Activated CD4-positive, alpha-beta T cell treated with anti-CD3 and anti-CD28 coated beads, Interleukin-2, amount 50 U/mL, for 24 hours (primary cell): Measurements from ENCODE around the gene MBD6.
"Not testable (repeated sequence)": the region's sequence is repeated elsewhere in the genome, so short reads cannot be mapped to it uniquely, and the experiment has no call there.

Source experiments
- DNase-seq, 2 donors: peaks; one replicate each; pipeline ENCODE4 v3.0.0-alpha.2; 2020; ENCODE audit warnings: low read depth in 1 of 2, low spot score in 1 of 2

The MBD6 gene

GRCh38 chr12:57515408-57515933, 7.2 kb upstream of the MBD6 start:
- DNase-seq = no peak

DNA sequence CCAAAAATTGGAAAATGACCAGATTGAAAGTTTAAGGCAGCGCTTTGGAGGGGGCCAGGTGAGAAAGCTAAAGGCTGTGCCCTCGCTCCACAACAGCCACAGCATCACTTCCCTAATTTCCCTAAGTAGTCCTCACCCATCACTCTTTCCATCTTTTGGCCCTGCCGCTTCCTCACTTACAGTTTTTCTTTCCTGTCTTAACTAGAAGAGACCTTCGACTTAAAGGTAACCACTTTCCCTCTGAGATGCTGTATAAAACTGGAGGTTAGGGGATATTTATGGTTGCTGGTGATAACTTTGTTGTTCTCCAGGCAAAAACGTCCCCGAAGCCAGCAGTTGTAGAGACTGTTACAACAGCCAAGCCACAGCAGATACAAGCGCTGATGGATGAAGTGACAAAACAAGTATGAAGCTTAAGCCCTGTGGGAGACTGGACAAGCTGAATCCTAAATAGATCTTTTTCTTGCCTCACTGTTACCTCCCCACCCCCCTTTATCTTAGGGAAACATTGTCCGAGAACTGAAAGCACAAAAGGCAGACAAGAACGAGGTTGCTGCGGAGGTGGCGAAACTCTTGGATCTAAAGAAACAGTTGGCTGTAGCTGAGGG, 6.6 kb upstream of the MBD6 start:
- DNase-seq = no peak

DNA sequence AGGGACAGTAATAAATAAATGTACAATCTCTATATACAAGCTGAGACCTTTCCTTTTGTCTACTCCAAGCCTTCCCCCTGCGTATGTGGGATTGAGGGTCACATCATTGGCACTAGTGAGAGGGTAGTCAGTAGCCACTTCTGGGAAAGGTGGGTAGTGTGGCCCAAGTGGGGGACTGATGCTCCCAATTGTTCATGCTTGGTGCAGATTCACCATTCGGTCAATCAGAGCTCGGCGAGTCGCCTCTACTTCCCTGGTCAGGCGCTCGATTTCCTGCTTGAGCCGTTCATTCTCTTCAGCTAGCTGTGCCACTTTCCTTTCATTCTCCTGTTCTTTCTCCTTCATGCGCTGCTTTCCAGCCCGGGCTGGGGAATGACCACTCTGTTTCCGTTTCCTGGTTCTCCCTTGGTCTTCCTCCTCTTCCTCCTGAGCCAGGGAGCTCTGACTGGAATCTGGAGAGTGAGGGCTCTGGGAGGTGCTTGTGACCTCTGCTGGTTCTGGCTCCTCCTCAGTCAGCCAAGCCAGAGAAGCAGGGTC, 5.9 kb upstream of the MBD6 start:
- no peak for DNase-seq

GRCh38 chr12:57517187-57517586, 5.4 kb upstream of the MBD6 start:
- no peak for DNase-seq

DNA sequence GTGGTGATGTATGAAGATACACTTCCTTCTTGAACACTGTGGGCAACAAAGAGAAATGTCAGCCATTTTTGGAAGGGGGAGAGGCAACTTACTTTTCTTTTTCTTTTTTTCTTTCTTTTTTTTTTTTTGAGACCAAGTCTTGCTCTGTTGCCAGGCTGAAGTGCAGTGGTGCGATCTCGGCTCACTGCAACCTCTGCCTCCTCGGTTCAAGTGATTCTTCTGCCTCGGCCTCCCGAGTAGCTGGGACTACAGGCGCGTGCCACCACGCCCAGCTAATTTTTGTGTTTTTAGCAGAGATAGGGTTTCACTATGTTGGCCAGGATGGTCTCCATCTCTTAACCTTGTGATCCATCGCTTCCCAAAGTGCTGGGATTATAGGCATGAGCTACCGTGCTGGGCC, 4.9 kb upstream of the MBD6 start:
- DNase-seq = not testable (repeated sequence)

- no peak for DNase-seq
Measured at GRCh38 chr12:57518176-57518919, 4.3 kb upstream of the MBD6 start.

- DNase-seq = no peak
Measured at GRCh38 chr12:57518920-57519795, 3.5 kb upstream of the MBD6 start.

DNA sequence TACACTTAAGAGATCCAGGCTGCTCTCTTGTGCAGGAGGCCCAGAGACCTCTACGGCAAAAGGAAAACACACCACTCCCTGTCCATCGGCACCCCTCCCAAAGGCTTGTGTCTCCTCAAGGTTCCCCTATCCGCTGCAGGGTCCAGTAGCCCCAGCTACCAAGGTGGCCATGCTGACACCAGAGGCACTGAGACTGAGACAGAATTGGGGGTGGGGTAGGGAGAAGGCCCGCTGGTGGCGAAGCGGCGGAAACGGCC, 2.9 kb upstream of the MBD6 start:
- DNase-seq = peak; percentile 18

- peak; percentile 98 to 100 for DNase-seq
Measured at GRCh38 chr12:57520053-57520818, 2.4 kb upstream of the MBD6 start, which contains the start of gene DDIT3. DDIT3 (minus strand) TSS chr12:57520514; CDS start chr12:57517406, 3,108 bp downstream.

GRCh38 chr12:57521525-57522010, 1.1 kb upstream of the MBD6 start:
- no peak for DNase-seq

DNA sequence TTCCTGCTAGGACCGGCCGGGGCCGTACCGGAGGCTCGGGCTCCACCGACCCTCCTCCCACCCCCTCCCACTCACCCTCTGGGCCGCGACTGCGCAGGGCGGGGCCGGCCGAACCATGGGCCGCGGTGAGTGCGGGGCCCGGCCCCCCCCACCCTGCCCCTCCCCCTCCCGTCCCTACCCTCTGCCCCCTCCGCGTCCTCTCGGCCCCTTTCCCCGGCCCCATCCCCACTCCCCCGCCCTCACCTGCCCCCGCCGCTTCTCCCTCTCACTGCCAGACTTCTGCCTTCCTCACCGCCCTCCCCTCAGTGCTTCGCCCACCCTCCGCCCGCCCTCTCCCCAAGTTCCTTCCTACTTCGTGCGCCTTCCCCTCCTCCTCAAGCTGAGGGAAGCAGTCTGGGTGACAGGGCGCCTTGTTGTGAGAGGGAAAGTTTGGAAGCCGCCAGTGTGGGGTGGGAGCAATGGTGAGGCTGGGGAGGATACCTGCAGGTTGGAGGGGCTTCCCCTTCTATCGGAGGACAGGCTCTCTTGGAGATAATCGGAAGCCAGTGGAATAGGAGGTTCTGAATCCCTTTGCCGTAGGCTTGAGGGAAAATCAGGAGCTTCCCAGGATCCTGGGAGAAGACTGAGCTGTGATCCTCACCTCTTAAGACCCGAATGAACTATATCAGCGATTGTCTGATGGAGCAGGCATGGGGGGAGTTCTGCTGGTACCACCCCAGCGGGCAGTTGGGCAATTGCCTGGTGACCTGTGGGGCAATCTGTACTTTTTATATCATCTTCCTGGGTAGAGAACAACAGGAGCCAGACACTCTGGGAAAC, 472 bp downstream of the MBD6 start:
- DNase-seq = peak in 1 of 2 donors; percentile 16

DNA sequence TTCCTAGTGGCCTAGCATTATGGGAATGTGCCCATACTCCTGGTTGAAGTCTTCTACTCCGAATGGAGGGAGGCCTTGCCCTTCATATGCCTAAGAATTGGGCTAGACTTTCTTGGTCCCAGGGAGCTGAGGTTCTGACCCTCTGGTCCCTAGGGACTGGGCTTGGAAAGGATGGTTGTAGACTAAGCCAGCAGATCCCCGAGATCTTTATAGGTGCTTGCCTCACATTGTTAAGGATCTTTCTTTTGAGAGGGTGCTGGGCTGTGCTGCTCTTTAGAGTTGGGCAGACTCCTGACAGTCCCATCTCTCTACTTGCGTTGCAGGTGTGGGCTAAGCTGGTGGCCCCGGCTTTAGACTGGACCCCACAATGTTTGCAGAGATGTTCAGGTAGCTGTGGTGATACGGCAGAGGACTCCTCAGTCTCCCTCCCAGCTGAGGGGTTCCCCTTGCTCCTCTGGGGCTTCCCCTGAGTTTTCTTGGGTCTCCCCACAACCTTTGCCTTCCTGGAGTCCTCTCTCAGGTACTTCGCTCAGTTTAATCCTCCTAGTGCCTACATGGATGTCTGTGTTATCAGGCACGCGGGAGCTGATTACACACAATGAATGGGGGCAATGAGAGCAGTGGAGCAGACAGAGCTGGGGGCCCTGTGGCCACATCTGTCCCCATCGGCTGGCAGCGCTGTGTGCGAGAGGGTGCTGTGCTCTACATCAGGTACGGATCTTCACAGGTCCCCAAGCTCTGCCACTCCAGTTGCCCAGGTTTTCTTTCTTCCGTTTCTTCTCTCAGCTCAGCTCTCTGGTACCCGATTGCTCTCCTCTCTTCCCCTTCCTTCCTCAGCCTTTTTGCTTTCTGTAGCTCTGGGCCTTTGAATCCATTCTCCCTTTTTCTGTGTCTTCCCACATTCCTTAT, 1.3 kb downstream of the MBD6 start:
- DNase-seq = no peak

DNA sequence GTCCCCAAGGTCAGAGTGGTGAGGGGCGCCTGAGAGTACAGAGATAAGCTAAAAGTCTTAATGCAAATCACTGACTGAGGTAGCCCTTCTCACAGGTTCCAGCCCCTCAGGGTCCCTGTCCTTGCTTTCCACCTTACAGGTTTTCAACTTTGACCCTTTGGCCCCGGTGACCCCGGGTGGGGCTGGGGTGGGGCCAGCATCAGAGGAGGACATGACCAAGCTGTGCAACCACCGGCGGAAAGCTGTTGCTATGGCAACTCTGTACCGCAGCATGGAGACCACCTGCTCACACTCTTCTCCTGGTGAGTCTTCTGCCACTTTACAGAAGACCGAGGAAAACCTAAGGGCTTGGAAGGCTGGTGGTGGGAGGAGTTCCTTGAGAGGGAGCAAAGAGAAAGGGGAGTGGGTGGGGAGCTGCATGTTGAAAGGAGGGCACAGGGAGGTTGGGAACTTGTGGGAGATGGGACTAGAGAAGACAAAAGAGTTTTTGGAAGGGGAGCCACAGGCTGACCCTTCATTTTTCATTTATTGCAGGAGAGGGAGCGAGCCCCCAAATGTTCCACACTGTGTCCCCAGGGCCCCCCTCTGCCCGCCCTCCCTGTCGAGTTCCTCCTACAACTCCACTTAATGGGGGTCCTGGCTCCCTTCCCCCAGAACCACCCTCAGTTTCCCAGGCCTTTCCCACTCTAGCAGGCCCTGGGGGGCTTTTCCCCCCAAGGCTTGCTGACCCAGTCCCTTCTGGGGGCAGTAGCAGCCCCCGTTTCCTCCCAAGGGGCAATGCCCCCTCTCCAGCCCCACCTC, 2.4 kb downstream of the MBD6 start:
- no peak for DNase-seq

GRCh38 chr12:57525615-57526383, 3.2 kb downstream of the MBD6 start:
- DNase-seq = no peak

DNA sequence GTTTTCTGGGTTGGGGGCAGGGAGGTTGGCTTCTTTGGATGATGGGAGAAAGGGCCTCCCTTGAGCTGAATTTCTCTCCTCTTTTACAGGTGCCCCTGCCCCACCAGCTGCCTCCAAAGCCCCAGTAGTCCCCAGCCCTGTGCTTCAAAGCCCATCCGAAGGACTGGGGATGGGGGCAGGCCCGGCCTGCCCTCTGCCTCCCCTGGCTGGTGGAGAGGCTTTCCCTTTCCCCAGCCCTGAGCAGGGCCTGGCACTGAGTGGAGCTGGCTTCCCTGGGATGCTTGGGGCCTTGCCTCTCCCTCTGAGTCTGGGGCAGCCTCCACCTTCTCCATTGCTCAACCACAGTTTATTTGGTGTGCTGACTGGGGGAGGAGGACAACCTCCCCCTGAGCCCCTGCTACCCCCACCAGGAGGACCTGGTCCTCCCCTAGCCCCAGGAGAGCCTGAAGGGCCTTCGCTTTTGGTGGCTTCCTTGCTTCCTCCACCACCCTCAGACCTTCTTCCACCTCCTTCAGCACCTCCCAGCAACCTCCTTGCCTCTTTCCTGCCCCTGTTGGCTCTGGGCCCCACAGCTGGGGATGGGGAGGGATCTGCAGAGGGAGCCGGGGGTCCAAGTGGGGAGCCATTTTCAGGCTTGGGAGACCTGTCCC, 4.0 kb downstream of the MBD6 start:
- DNase-seq = no peak

GRCh38 chr12:57527184-57527583, 4.6 kb downstream of the MBD6 start:
- no peak for DNase-seq

- no peak for DNase-seq
Measured at GRCh38 chr12:57528176-57528575, 5.6 kb downstream of the MBD6 start.
